Right lung (tissue), 5 donors: ENCODE measurements around the gene PLXNB2. TPM values are rescaled to one million over a fixed set of nuclear protein-coding genes. Genes with fewer than 3 reads are reported as not detected.

ENCODE experiments used
- DNase-seq, 2 donors: peaks; one replicate each; pipeline ENCODE4 v3.0.0-alpha.2; 2013
- polyA plus RNA-seq, 5 donors: library from polyadenylated mRNA; unstranded; fragments of 120-200 nt; gene quantifications; one replicate each; pipeline versions ENCODE4 v1.2.1 to v1.2.3, GENCODE V29; 2013; ENCODE audit warnings: inconsistent platforms in 1 of 5, low replicate concordance in 1 of 5; ENCODE audit not compliant: insufficient read length in 5 of 5, insufficient read depth in 1 of 5

The PLXNB2 gene
- polyA plus RNA-seq, 5 donors: 96.7 to 147 (median 137) TPM

- no peak for DNase-seq
These were observed 38.8 kb downstream of the PLXNB2 start for GRCh38 chr22:50268655-50269113.

GRCh38 chr22:50267591-50268390, 39.7 kb downstream of the PLXNB2 start:
- no peak for DNase-seq

GRCh38 chr22:50266994-50267393, 40.5 kb downstream of the PLXNB2 start:
- DNase-seq: no peak

- no peak for DNase-seq
These were observed 42.3 kb downstream of the PLXNB2 start for GRCh38 chr22:50264946-50265669.

GRCh38 chr22:50264104-50264745, 43.2 kb downstream of the PLXNB2 start:
- DNase-seq: no peak

GRCh38 chr22:50262973-50263617, 44.4 kb downstream of the PLXNB2 start:
- DNase-seq: no peak

GRCh38 chr22:50262460-50262911, 45.0 kb downstream of the PLXNB2 start:
- no peak for DNase-seq

GRCh38 chr22:50261615-50262459, 45.6 kb downstream of the PLXNB2 start, which contains the start of gene MAPK12:
MAPK12 (minus strand) TSS chr22:50261683; CDS start chr22:50261509, 174 bp downstream.
- no peak for DNase-seq

- no peak for DNase-seq
These were observed 46.4 kb downstream of the PLXNB2 start for GRCh38 chr22:50260801-50261614.

GRCh38 chr22:50260434-50260800, 47.0 kb downstream of the PLXNB2 start:
- no peak for DNase-seq

- no peak for DNase-seq
These were observed 48.1 kb downstream of the PLXNB2 start for GRCh38 chr22:50259302-50259701.

- no peak for DNase-seq
These were observed 48.8 kb downstream of the PLXNB2 start for GRCh38 chr22:50258361-50259292.

- no peak for DNase-seq
These were observed 49.7 kb downstream of the PLXNB2 start for GRCh38 chr22:50257451-50258360.

GRCh38 chr22:50257041-50257440, 50.4 kb downstream of the PLXNB2 start:
- no peak for DNase-seq

- DNase-seq: no peak
These were observed 51.1 kb downstream of the PLXNB2 start for GRCh38 chr22:50256258-50256862.

GRCh38 chr22:50255607-50256006, 51.8 kb downstream of the PLXNB2 start:
- no peak for DNase-seq

GRCh38 chr22:50255099-50255498, 52.3 kb downstream of the PLXNB2 start:
- no peak for DNase-seq
